OCI-LY1 (cell line): Measurements from ENCODE around the gene NPB.

ENCODE experiments used
- H2AFZ ChIP-seq: fragments of 200-600 bp; sonication (generic), shearing (Covaris generic); 2 replicates; pipeline ENCODE4 v1.6.0; 2014; ENCODE audit warnings: antibody characterized with exemption, mild to moderate bottlenecking, low read length
- H3F3A ChIP-seq: fragments of 200-600 bp; sonication (generic), shearing (Covaris generic); 2 replicates; pipeline ENCODE4 v1.6.0; 2014; ENCODE audit warnings: mild to moderate bottlenecking, antibody characterized with exemption, low read length, moderate library complexity; ENCODE audit not compliant: insufficient read depth
- H3K27ac ChIP-seq: fragments of 200-600 bp; sonication (generic); 2 replicates; pipeline ENCODE4 v1.5.1; 2014; ENCODE audit warnings: low read length, mixed run types, mild to moderate bottlenecking, low read depth; ENCODE audit not compliant: poor library complexity, severe bottlenecking
- H3K27me3 ChIP-seq: fragments of 200-600 bp; sonication (generic); 2 replicates; pipeline ENCODE4 v1.6.0; 2014; ENCODE audit warnings: antibody characterized with exemption, mild to moderate bottlenecking, low read length, moderate library complexity; ENCODE audit not compliant: insufficient read depth
- H3K36me3 ChIP-seq: fragments of 200-600 bp; sonication (generic); 2 replicates; pipeline ENCODE4 v1.6.1; 2014; ENCODE audit warnings: mild to moderate bottlenecking, antibody characterized with exemption, low read length, moderate library complexity, mixed read lengths; ENCODE audit not compliant: insufficient read depth
- H3K4me1 ChIP-seq: fragments of 200-600 bp; sonication (generic); 2 replicates; pipeline ENCODE4 v1.5.1; 2014; ENCODE audit warnings: mild to moderate bottlenecking, low read length, moderate library complexity; ENCODE audit not compliant: insufficient read depth, severe bottlenecking
- H3K4me2 ChIP-seq: fragments of 200-600 bp; sonication (generic), shearing (Covaris generic); 2 replicates; pipeline ENCODE4 v1.6.1; 2014; ENCODE audit warnings: low read length
- H3K4me3 ChIP-seq: fragments of 200-600 bp; sonication (generic); 2 replicates; pipeline ENCODE4 v1.5.1; 2014; ENCODE audit warnings: low read length, low read depth, mild to moderate bottlenecking, mixed read lengths; ENCODE audit not compliant: poor library complexity, severe bottlenecking
- H3K79me2 ChIP-seq: fragments of 200-600 bp; shearing (Covaris generic); 2 replicates; pipeline ENCODE4 v1.6.1; 2016; ENCODE audit warnings: mixed run types, low read length, mixed read lengths; ENCODE audit not compliant: insufficient read depth
- H3K9ac ChIP-seq: fragments of 200-600 bp; sonication (generic), shearing (Covaris generic); 2 replicates; pipeline ENCODE4 v1.6.1; 2014; ENCODE audit warnings: mild to moderate bottlenecking, low read length, mixed read lengths
- H3K9me2 ChIP-seq: fragments of 200-600 bp; sonication (generic), shearing (Covaris generic); 2 replicates; pipeline ENCODE4 v1.6.1; 2014; ENCODE audit warnings: low read depth, mild to moderate bottlenecking, low read length, mixed read lengths
- H3K9me3 ChIP-seq: fragments of 200-600 bp; shearing (Covaris generic); 2 replicates; pipeline ENCODE4 v1.6.1; 2014; ENCODE audit warnings: low read length, mixed read lengths
- H4K20me1 ChIP-seq: fragments of 200-600 bp; sonication (generic), shearing (Covaris generic); 2 replicates; pipeline ENCODE4 v1.6.0; 2016; ENCODE audit warnings: mild to moderate bottlenecking, low read length; ENCODE audit not compliant: insufficient read depth
- EZH2 ChIP-seq: fragments of 200-600 bp; sonication (generic), shearing (Covaris generic); IDR thresholded peaks from 2 replicates; pipeline ENCODE4 v1.8.0; 2017; ENCODE audit warnings: borderline replicate concordance, mixed run types, mild to moderate bottlenecking, antibody characterized with exemption, low read length, moderate library complexity, mixed read lengths
- TF ChIP-seq, protein P1 (sequence below): fragments of 200-600 bp; sonication (generic), shearing (Covaris generic); IDR thresholded peaks from 2 replicates; pipeline ENCODE4 v1.5.1; 2017; ENCODE audit warnings: mild to moderate bottlenecking, antibody characterized with exemption, low read length, moderate library complexity, mixed read lengths

The NPB gene

DNA sequence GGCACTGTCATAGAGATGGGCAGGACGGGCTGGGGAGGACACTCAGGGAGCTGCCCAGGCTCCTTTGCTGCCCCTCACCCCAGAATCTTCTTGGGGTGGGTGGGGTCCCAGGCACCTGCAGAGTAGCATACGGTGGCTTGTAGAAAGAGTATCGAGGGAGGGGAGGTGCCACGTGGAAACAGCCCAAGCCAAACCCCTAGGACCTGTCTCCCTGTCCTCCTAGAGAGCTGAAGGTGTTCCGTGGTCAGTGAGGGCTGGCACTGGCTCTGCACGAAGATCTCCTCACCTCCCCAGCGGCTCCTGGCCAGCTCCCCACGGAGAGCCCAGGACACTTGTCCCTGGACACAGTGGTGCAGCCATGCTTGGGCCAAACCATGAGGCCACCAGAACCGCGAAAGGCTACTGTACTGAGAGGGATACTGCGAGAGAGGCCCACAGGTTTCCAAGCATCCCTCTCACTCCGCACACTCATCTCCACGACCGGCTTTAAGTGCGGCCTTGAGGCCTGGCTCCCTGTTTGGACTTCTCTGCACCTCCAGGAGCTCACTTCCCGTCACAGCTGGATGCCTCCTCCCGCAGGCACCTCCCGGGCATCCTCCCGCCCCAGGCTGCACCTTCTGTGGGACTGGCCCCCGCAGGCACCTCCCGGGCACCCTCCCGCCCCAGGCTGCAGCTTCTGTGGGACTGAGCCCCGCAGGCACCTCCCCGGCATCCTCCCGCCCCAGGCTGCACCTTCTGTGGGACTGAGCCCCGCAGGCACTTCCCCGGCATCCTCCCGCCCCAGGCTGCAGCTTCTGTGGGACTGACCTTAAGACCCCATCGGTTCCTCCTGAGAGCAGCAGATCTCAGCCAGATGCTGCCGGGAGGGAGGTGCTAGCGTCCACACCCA lies 27.5 kb downstream of the NPB start:
- H3F3A ChIP-seq = no peaks in the 10 kb centered on the region
- H3K9ac ChIP-seq = no peak overlapping the region
- no peaks in the 10 kb centered on the region; the same call in 1 of the 2 replicates for H3K27me3 ChIP-seq
- H3K4me2 ChIP-seq = no peak overlapping the region
- no peak for TF ChIP-seq EZH2
- TF ChIP-seq, protein P1, sequence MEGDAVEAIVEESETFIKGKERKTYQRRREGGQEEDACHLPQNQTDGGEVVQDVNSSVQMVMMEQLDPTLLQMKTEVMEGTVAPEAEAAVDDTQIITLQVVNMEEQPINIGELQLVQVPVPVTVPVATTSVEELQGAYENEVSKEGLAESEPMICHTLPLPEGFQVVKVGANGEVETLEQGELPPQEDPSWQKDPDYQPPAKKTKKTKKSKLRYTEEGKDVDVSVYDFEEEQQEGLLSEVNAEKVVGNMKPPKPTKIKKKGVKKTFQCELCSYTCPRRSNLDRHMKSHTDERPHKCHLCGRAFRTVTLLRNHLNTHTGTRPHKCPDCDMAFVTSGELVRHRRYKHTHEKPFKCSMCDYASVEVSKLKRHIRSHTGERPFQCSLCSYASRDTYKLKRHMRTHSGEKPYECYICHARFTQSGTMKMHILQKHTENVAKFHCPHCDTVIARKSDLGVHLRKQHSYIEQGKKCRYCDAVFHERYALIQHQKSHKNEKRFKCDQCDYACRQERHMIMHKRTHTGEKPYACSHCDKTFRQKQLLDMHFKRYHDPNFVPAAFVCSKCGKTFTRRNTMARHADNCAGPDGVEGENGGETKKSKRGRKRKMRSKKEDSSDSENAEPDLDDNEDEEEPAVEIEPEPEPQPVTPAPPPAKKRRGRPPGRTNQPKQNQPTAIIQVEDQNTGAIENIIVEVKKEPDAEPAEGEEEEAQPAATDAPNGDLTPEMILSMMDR = no peak
- H3K79me2 ChIP-seq = peaks cover 18% of the 10 kb centered on the region
- no peaks in the 10 kb centered on the region for H3K9me2 ChIP-seq
- no peak overlapping the region for H3K27ac ChIP-seq
- no peak overlapping the region for H3K4me3 ChIP-seq
- H3K4me1 ChIP-seq = peaks cover 25% of the 10 kb centered on the region
- H3K36me3 ChIP-seq = no peaks in the 10 kb centered on the region
- H2AFZ ChIP-seq = no peak overlapping the region
- no peaks in the 10 kb centered on the region for H3K9me3 ChIP-seq
- H4K20me1 ChIP-seq = no peaks in the 10 kb centered on the region

DNA sequence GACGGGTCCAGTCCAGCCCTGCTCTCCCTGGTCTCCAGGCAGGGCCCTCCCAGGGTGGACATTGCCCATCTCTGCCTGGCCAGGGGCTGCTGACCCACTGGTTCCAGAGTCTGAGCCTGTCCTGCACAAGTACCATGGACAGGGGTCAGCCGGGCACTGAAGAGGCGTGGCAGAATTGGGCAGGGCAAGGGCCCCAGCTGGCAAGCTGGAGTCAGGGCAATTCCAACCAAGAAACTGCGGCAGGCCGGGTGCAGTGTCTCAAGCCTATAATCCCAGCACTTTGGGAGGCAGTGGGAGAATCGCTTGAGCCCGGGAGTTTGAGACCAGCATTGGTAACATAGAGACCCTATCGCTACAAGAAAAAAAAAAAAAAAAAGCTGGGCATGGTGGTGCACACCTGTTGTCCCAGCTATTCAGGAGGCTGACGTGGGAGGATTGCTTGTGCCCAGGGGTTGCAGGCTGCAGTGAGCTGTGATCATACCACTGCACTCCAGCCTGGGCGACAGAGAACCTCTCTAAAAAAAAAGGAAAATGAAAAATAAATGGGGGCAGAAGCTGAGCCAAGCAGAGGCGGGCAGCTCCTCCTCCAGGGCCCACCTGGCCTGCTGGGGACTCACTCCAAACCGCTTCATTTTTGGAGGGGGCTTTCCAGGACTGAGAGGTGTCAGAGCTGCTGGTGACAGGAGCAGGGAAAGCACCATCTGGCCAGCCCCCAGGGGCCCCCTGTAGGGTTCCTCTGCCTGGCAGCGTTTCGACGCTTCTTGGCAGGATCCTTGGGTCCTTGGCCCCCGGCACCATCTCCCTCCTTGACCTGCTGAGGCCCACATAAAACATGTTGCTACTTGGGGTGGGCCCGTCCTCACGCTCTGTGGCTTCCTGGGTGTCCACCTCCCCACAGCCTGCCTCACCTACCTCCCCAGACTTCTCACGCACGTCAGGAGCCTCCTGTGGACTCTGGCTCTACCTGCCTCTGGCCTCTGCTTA lies 28.4 kb downstream of the NPB start:
- no peak for TF ChIP-seq EZH2
- TF ChIP-seq, protein P1 = no peak
- peaks cover 16% of the 10 kb centered on the region for H3K4me1 ChIP-seq

DNA sequence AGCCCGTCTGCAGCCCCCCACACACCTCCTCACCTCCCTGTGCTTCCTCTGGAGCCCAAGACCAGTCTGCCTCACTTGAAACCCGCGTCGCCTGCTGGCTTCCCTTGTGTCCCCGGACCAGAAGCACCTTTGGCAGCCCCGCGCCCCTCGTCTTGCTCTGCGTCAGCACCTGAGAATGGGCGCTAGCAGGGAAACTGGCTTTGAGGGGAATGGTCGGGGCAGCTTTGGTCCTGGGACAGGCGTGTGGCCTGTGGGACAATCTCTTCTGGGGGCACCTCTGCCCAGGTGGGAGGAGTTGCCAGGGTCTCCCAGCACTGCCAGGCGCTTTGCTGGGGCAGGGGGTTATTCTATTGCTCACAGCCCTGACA lies 29.1 kb downstream of the NPB start:
- Histone ChIP-seq H3K9me3 (no peaks in the 10 kb centered on the region), H4K20me1 (no peaks in the 10 kb centered on the region), H3K4me2 (no peak overlapping the region), H3K4me3 (no peak overlapping the region), H3K4me1 (peaks cover 9% of the 10 kb centered on the region), H3K27ac (no peak overlapping the region), H3K36me3 (no peaks in the 10 kb centered on the region), H3K9ac (no peak overlapping the region), H3K79me2 (peaks cover 5% of the 10 kb centered on the region; the same call in 1 of the 2 replicates), H3K9me2 (no peaks in the 10 kb centered on the region), H3K27me3 (peaks cover 3% of the 10 kb centered on the region; the same call in 1 of the 2 replicates), H2AFZ (no peak overlapping the region), H3F3A (no peaks in the 10 kb centered on the region)
- TF ChIP-seq EZH2 = no peak
- TF ChIP-seq, protein P1 = no peak

More for the DNA sequence above, 28.4 kb downstream of the NPB start:
- no peaks in the 10 kb centered on the region for H3K9me2 ChIP-seq
- no peaks in the 10 kb centered on the region; the same call in 1 of the 2 replicates for H3K27me3 ChIP-seq
- H2AFZ ChIP-seq = no peak overlapping the region
- no peak overlapping the region for H3K4me2 ChIP-seq
- H3K79me2 ChIP-seq = peaks cover 11% of the 10 kb centered on the region; the same call in 1 of the 2 replicates
- no peak overlapping the region for H3K4me3 ChIP-seq
- H3K27ac ChIP-seq = no peak overlapping the region
- H3K36me3 ChIP-seq = no peaks in the 10 kb centered on the region
- no peaks in the 10 kb centered on the region for H3K9me3 ChIP-seq
- H3F3A ChIP-seq = no peaks in the 10 kb centered on the region
- H3K9ac ChIP-seq = no peak overlapping the region
- H4K20me1 ChIP-seq = no peaks in the 10 kb centered on the region
